ENCODE data around the gene LRRC70. TPM values are rescaled to one million over a fixed set of nuclear protein-coding genes. Genes with fewer than 3 reads are reported as not detected.
"Not testable (repeated sequence)": the region's sequence is repeated elsewhere in the genome, so short reads cannot be mapped to it uniquely, and the experiment has no call there.

Gene LRRC70
- total RNA-seq, 4 donors from 2014 or later: 0.49 to 3.6 (median 1.3) TPM

- DNase-seq: no peak
- WGBS, 2 donors: 91% methylated on average over 5 of the region's 5 CpGs
Measured at GRCh38 chr5:62620761-62621160, 42.1 kb downstream of the LRRC70 start.

GRCh38 chr5:62621280-62621679 is 42.7 kb downstream of the LRRC70 start:
- intact Hi-C loops (cut with DNase I): no loop called here
- peaks cover 0 to 9% (median 0%) of the 10 kb centered on the region in 3 donors for H3K36me3 ChIP-seq

More at GRCh38 chr5:62620761-62621160, 42.1 kb downstream of the LRRC70 start:
- no peaks in the 10 kb centered on the region for H3K27me3 ChIP-seq
- peaks cover 0 to 4% (median 0%) of the 10 kb centered on the region in 3 donors for H3K36me3 ChIP-seq
- no peaks in the 10 kb centered on the region for H3K9me3 ChIP-seq
- H3K4me3 ChIP-seq: no peak overlapping the region
- H3K4me1 ChIP-seq: no peaks in the 10 kb centered on the region
- TF ChIP-seq POLR2A (IDR thresholded peaks at IDR 0.05) (no peak), CTCF (IDR thresholded peaks at IDR 0.05) (no peak)
- intact Hi-C loops (cut with DNase I): no loop called here
- no peak overlapping the region for H3K27ac ChIP-seq

GRCh38 chr5:62623271-62623670 is 44.7 kb downstream of the LRRC70 start:
- no peaks in the 10 kb centered on the region for H3K4me1 ChIP-seq
- no peaks in the 10 kb centered on the region for H3K27me3 ChIP-seq
- H3K36me3 ChIP-seq: peaks cover 0 to 29% (median 0%) of the 10 kb centered on the region in 3 donors
- H3K27ac ChIP-seq: no peak overlapping the region
- DNase-seq: no peak
- WGBS, 2 donors: 68 to 94% methylated on average over 1 of the region's 1 CpG
- intact Hi-C loops (cut with DNase I): no loop called here
- TF ChIP-seq CTCF (IDR thresholded peaks at IDR 0.05): no peak
- H3K9me3 ChIP-seq: no peaks in the 10 kb centered on the region
- H3K4me3 ChIP-seq: no peak overlapping the region

More at GRCh38 chr5:62621280-62621679, 42.7 kb downstream of the LRRC70 start:
- no peak for DNase-seq
- Histone ChIP-seq H3K9me3 (no peaks in the 10 kb centered on the region), H3K27me3 (no peaks in the 10 kb centered on the region), H3K4me1 (no peaks in the 10 kb centered on the region), H3K4me3 (no peak overlapping the region), H3K27ac (no peak overlapping the region)
- 80 to 85% methylated on average over 6 of the region's 6 CpGs for WGBS, 2 donors
- TF ChIP-seq POLR2A (IDR thresholded peaks at IDR 0.05): no peak
- no peak for TF ChIP-seq CTCF (IDR thresholded peaks at IDR 0.05)

- H3K9me3 ChIP-seq; H3K27ac ChIP-seq; H3K4me1 ChIP-seq; DNase-seq; H3K4me3 ChIP-seq; H3K27me3 ChIP-seq; intact Hi-C loops (cut with DNase I): not testable (repeated sequence)
- peaks cover 0 to 40% (median 0%) of the 10 kb centered on the region in 3 donors for H3K36me3 ChIP-seq
- 91 to 95% methylated on average over 3 to 4 of the region's 7 CpGs for WGBS, 2 donors
Measured at GRCh38 chr5:62624436-62624835, 45.8 kb downstream of the LRRC70 start.

GRCh38 chr5:62626534-62626933 is 47.9 kb downstream of the LRRC70 start:
- H3K4me1 ChIP-seq: no peaks in the 10 kb centered on the region
- no peak for DNase-seq
- H3K9me3 ChIP-seq: no peaks in the 10 kb centered on the region
- no peak for TF ChIP-seq CTCF (IDR thresholded peaks at IDR 0.05)
- TF ChIP-seq POLR2A (IDR thresholded peaks at IDR 0.05): no peak
- 75 to 79% methylated on average over 2 of the region's 2 CpGs for WGBS, 2 donors
- peaks cover 0 to 53% (median 0%) of the 10 kb centered on the region in 3 donors for H3K36me3 ChIP-seq
- intact Hi-C loops (cut with DNase I): no loop called here
- no peak overlapping the region for H3K27ac ChIP-seq
- no peak overlapping the region for H3K4me3 ChIP-seq
- H3K27me3 ChIP-seq: no peaks in the 10 kb centered on the region

- Histone ChIP-seq H3K36me3 (peaks cover 0 to 53% (median 0%) of the 10 kb centered on the region in 3 donors), H3K9me3 (no peaks in the 10 kb centered on the region), H3K4me3 (no peak overlapping the region), H3K27me3 (no peaks in the 10 kb centered on the region), H3K4me1 (no peaks in the 10 kb centered on the region), H3K27ac (no peak overlapping the region)
- no peak for DNase-seq
- 77 to 79% methylated on average over 3 of the region's 3 CpGs for WGBS, 2 donors
- intact Hi-C loops (cut with DNase I): no loop called here
- no peak for TF ChIP-seq CTCF (IDR thresholded peaks at IDR 0.05)
Measured at GRCh38 chr5:62627121-62627520, 48.5 kb downstream of the LRRC70 start.

Data from esophagus squamous epithelium (tissue), 5 donors.